Adipocyte (in vitro differentiated cells): ENCODE data around the gene C2orf72.

Experiments used
- DNase-seq: peaks from one replicate; pipeline ENCODE4 v3.0.0-alpha.2; 2015; ENCODE audit warnings: low read depth
- H3K27me3 ChIP-seq: replicated peaks from 2 replicates; pipeline ENCODE4 v1.7.0; 2013; ENCODE audit warnings: mild to moderate bottlenecking, low read length, moderate library complexity; ENCODE audit not compliant: control insufficient read depth, insufficient read depth
- H3K36me3 ChIP-seq: 2 replicates; pipeline ENCODE4 v1.7.0; 2013; ENCODE audit warnings: low read length, mild to moderate bottlenecking, moderate library complexity; ENCODE audit not compliant: control insufficient read depth, insufficient read depth, severe bottlenecking
- H3K4me1 ChIP-seq: 2 replicates; pipeline ENCODE4 v1.7.0; 2013; ENCODE audit warnings: mild to moderate bottlenecking, low read length, moderate library complexity; ENCODE audit not compliant: control insufficient read depth, insufficient read depth
- H3K4me3 ChIP-seq: 2 replicates; pipeline ENCODE4 v1.7.0; 2013; ENCODE audit warnings: mild to moderate bottlenecking, low read length, moderate library complexity
- H3K9ac ChIP-seq: 2 replicates; pipeline ENCODE4 v1.7.0; 2013; ENCODE audit warnings: mild to moderate bottlenecking, low read length, moderate library complexity
- H3K9me3 ChIP-seq: 2 replicates; pipeline ENCODE4 v1.7.0; 2013; ENCODE audit warnings: mild to moderate bottlenecking, low read length, moderate library complexity; ENCODE audit not compliant: control insufficient read depth

C2orf72 gene

DNA sequence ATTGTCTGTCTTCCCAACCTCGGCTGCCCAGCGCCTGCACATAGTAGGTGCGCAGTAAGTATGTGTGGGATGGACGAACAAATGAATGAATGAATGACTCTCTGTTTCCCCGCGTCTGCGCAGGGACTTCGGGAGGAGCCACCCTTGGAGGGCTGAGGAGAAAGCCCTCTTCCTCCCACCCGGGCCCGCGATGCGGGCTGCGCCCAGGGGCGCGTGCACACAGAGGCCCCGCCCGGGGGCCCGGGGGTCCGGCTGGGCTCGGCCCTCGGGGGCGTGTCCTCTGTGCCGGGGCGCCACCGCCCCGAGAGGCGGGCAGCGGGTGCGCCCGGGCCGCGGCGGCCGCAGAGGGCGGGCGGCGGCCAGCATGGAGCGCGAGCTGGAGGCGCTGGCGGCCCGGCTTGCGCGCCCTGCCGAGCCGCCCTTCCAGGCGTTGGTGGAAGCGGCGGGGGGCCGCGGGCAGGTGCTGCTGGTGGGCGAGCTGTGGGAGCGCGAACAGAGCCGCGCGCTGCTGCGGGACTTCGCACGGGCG is at the start of gene C2orf72:
Gene C2orf72 (plus strand): TSS at position 322 of the 529 bp plus-strand sequence. CDS start 43 bp downstream, at position 365.
- DNase-seq = peak; percentile 40
- no peak within 1 kb of the TSS for H3K4me3 ChIP-seq
- no peaks in the 10 kb centered on the region for H3K36me3 ChIP-seq
- H3K9ac ChIP-seq = no peak within 1 kb of the TSS
- H3K9me3 ChIP-seq = no peaks in the 10 kb centered on the region
- peaks cover 5% of the 10 kb centered on the region for H3K4me1 ChIP-seq
- peaks cover 73% of the 10 kb centered on the region for H3K27me3 ChIP-seq

DNA sequence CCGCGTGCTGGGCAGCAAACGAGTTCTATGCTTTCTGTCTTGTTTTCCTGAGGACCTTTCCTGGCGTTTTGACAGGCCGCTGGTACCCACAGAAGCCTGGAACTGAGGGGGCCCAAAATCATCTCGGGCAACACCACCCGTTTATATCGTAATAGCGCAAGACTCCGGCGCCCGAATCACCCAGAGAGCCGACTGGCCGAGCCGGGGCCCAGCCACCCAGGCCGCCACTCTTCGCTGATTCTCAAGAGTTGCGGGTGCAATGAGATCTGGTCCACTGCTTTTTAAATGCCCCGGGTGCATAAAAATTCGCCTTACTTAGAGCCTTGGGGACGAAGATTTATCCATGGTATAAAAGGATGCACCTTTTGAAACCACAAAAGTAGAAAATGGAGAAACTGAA is 47.6 kb upstream of the C2orf72 start:
- peaks cover 3% of the 10 kb centered on the region for H3K4me1 ChIP-seq
- no peaks in the 10 kb centered on the region for H3K36me3 ChIP-seq
- H3K9me3 ChIP-seq = no peaks in the 10 kb centered on the region
- no peak for DNase-seq
- H3K4me3 ChIP-seq = no peak overlapping the region
- H3K9ac ChIP-seq = no peak overlapping the region
- peaks cover 51% of the 10 kb centered on the region for H3K27me3 ChIP-seq

DNA sequence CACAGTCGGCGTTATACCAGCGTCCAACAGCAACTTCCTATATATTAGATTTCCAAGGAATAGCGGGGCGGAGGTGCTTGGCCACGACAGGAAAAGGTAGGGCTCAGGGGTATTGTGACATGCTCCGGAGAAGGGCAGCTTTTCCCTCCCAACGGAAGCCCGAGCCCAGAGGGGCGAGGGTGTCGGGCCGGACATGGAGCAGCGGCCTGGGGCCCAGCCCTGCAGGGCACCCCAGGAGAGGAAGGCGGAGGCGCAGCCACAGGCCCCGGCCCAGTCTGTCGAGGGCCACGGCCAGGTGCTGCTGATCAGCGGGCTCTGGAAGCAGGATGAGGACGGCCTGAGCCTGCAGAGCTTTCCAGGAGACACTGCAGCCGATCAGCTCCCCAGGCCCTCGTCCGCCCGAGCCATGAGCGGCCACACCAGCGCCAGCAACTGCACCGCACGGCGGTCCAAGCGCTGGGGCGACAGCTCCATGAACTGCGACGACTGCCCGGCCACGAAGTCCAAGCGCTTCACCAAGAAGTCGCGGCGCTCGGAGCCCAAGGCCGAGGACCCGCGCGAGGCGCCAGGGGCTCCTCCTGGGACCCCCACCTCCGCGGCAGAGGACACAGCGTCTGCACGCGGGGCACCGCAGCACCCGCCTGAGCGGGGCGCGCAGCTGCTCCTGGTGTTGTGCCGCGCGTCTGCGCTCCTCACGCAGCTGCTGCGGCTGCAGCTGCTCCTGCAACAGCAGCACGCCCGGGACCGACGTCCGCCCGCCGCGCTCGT is 47.0 kb upstream of the C2orf72 start:
- no peaks in the 10 kb centered on the region for H3K9me3 ChIP-seq
- peaks cover 51% of the 10 kb centered on the region for H3K27me3 ChIP-seq
- DNase-seq = no peak
- H3K36me3 ChIP-seq = no peaks in the 10 kb centered on the region
- H3K9ac ChIP-seq = no peak overlapping the region
- no peak overlapping the region for H3K4me3 ChIP-seq
- H3K4me1 ChIP-seq = peaks cover 3% of the 10 kb centered on the region

DNA sequence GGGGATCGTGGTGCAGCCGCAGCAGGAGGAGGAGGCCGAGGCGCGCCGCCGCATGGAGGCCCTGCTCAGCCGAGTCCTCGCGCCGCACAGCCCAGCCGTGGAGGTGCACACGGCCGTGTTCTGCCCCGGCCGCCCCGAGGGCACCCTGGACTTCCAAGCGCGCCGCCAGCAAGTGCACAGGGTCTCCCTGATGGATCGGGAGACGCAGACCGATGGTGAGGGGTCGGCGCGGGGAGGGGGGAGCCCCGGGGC is 46.5 kb upstream of the C2orf72 start:
- no peaks in the 10 kb centered on the region for H3K9me3 ChIP-seq
- DNase-seq = no peak
- H3K36me3 ChIP-seq = no peaks in the 10 kb centered on the region
- H3K4me1 ChIP-seq = peaks cover 3% of the 10 kb centered on the region
- no peak overlapping the region for H3K9ac ChIP-seq
- no peak overlapping the region for H3K4me3 ChIP-seq
- peaks cover 56% of the 10 kb centered on the region for H3K27me3 ChIP-seq

- no peak for DNase-seq
- Histone ChIP-seq H3K4me3 (no peak overlapping the region), H3K9ac (no peak overlapping the region), H3K9me3 (peaks cover 2% of the 10 kb centered on the region), H3K27me3 (peaks cover 58% of the 10 kb centered on the region), H3K4me1 (peaks cover 3% of the 10 kb centered on the region), H3K36me3 (no peaks in the 10 kb centered on the region)
Observed at GRCh38 chr2:230991598-230991997, 45.7 kb upstream of the C2orf72 start.

DNA sequence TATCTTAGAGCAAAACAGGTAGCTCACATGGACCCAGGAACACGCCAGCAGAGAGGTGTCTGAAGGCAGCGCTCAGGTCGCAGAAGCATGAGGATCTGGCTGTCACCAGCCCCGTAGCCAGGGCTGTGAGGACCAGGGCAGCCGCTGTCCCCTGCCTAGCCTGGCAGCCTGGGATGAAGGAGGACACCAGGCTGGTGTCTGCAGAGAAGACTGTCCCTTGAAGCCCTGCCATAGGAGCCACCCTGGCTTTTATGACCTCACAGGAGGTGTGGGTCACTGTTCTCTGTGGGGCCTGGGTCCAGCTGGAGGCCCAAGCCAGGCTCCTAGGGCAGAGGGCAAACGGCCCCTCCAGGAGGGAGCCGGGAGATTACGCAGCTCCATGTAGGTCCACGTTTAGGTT is 41.5 kb upstream of the C2orf72 start, which contains the start of gene SPATA3:
Gene SPATA3 (plus strand): TSS at position 301 of the 400 bp plus-strand sequence. CDS start 113 bp downstream, outside the sequence.
- DNase-seq = no peak
- no peak within 1 kb of the TSS for H3K4me3 ChIP-seq
- peaks cover 55% of the 10 kb centered on the region for H3K27me3 ChIP-seq
- peaks cover 7% of the 10 kb centered on the region for H3K9me3 ChIP-seq
- H3K4me1 ChIP-seq = peaks cover 15% of the 10 kb centered on the region
- H3K9ac ChIP-seq = no peak within 1 kb of the TSS
- H3K36me3 ChIP-seq = no peaks in the 10 kb centered on the region

DNA sequence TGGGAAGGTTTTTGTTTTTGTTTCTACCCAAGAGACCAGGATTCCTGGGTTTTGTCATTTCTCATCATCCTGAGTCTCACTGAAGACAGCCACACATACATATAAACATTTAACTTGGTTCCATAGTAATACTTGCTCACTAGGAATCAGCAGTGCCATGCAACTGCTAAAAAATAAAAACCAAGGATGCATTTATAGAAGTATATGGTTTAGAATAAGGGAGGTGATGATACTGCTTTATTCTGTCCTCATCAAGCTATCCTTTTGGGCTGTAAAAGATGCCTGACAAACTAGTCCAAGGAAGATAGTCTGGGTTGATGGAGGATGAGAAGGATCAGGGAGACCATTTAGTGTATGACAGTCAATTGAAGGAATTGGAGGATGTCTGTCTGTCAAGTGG is 40.7 kb upstream of the C2orf72 start:
- Histone ChIP-seq H3K27me3 (peaks cover 55% of the 10 kb centered on the region), H3K4me1 (peaks cover 18% of the 10 kb centered on the region), H3K9me3 (peaks cover 7% of the 10 kb centered on the region), H3K4me3 (no peak overlapping the region), H3K9ac (no peak overlapping the region), H3K36me3 (no peaks in the 10 kb centered on the region)
- no peak for DNase-seq

DNA sequence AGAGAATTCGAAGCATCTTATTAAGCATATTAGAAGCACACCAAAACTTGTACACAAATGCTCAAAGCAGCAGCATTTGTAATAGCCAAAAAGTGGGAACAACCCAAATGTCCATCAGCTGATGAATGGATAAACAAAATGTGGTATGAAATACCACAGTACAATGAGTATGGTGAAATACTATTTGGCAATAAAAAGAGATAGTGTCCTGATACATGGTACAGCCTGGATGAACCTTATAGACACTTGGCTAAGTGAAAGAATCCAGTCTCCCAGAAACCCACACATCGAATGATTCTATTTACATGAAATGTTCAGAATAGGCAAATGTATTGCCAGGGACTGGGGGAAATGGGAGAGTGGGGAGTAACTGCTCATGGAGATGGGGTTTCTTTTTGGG is 38.4 kb upstream of the C2orf72 start:
- DNase-seq = no peak

DNA sequence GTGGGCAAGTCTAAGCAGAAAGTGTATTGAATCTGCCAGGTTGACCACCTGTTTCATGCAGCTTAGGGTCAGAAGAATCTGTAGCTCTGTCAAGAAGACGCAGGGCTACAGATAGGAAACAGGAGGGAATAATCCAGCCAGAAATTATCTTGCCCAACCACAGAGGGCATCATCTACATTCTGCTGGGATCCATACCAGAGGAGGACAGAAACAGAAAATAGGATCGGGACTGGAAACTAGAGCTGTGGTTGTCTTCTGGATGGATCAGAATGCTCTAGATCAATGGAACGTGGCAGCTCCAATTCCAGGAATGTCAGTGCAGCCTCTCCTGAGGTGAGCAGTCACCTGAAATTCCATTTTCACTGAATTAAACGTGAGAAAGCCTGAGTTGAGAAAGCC is 37.8 kb upstream of the C2orf72 start:
- peaks cover 7% of the 10 kb centered on the region for H3K9me3 ChIP-seq
- H3K9ac ChIP-seq = no peak overlapping the region
- peaks cover 33% of the 10 kb centered on the region for H3K4me1 ChIP-seq
- DNase-seq = no peak
- H3K4me3 ChIP-seq = no peak overlapping the region
- no peaks in the 10 kb centered on the region for H3K36me3 ChIP-seq
- peaks cover 55% of the 10 kb centered on the region for H3K27me3 ChIP-seq

More for the DNA sequence above, 38.4 kb upstream of the C2orf72 start:
- H3K9me3 ChIP-seq = peaks cover 7% of the 10 kb centered on the region
- H3K36me3 ChIP-seq = no peaks in the 10 kb centered on the region
- no peak overlapping the region for H3K9ac ChIP-seq
- no peak overlapping the region for H3K4me3 ChIP-seq
- peaks cover 33% of the 10 kb centered on the region for H3K4me1 ChIP-seq
- H3K27me3 ChIP-seq = peaks cover 55% of the 10 kb centered on the region

- DNase-seq = no peak
- Histone ChIP-seq H3K4me3 (no peak overlapping the region), H3K9me3 (peaks cover 7% of the 10 kb centered on the region), H3K36me3 (no peaks in the 10 kb centered on the region), H3K9ac (no peak overlapping the region), H3K4me1 (peaks cover 33% of the 10 kb centered on the region), H3K27me3 (peaks cover 49% of the 10 kb centered on the region)
Observed at GRCh38 chr2:231000211-231000904, 37.0 kb upstream of the C2orf72 start.

GRCh38 chr2:231001036-231001435 is 36.3 kb upstream of the C2orf72 start:
- Histone ChIP-seq H3K27me3 (peaks cover 42% of the 10 kb centered on the region), H3K9ac (no peak overlapping the region), H3K4me3 (no peak overlapping the region), H3K9me3 (peaks cover 7% of the 10 kb centered on the region), H3K4me1 (peaks cover 33% of the 10 kb centered on the region), H3K36me3 (no peaks in the 10 kb centered on the region)
- DNase-seq = no peak
